Retinal pigment epithelial cell (primary cell): Measurements from ENCODE around the gene BANP.

Experiments
- DNase-seq: peaks from one replicate; pipeline ENCODE4 v3.0.0-alpha.2; 2010; ENCODE audit warnings: low read depth
- H3K4me3 ChIP-seq: 2 replicates; pipeline ENCODE4 v1.5.1; 2011; ENCODE audit warnings: mild to moderate bottlenecking, low read length, control low read depth, moderate library complexity
- CTCF ChIP-seq: conservative IDR thresholded peaks from 2 replicates; pipeline ENCODE4 v1.5.1; 2011; ENCODE audit warnings: low read depth, low read length, control low read depth, inconsistent platforms

Gene BANP

DNA sequence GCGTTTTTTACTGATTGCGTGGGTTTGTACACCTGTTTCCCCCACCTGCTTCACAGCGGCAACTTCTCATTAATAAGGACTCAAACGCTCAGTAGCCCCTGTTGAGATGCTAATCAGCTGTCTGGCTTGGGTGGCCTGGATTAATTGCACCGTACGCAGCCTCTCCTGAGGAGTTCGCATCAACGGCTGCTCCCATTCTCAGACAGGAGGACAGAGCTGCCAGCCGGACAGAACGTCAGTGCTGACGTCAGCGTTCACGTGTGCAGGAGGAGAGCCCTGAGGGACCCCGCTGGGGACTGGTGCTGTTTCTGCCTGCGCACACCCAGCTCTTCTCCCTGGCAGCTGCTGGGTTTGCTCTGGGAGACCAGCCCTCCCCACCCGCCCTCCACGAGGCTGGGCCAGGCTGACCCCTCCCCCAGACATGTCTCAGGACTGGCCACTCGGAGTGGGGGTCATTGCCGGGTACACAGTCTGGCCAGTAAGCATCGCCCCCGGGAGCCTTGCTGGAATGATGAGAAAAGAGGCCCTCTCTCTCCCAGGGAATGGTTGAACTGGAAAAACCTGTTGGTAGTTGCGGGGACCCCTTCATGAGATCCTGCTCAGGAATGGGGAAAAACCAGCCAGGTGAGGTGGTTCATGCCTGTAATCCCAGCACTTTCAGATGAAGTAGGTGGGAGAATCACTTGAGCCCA, 5.7 kb upstream of the BANP start:
- H3K4me3 ChIP-seq: peak overlapping the region; percentile 46
- DNase-seq: peak; percentile 93
- TF ChIP-seq CTCF: no peak

DNA sequence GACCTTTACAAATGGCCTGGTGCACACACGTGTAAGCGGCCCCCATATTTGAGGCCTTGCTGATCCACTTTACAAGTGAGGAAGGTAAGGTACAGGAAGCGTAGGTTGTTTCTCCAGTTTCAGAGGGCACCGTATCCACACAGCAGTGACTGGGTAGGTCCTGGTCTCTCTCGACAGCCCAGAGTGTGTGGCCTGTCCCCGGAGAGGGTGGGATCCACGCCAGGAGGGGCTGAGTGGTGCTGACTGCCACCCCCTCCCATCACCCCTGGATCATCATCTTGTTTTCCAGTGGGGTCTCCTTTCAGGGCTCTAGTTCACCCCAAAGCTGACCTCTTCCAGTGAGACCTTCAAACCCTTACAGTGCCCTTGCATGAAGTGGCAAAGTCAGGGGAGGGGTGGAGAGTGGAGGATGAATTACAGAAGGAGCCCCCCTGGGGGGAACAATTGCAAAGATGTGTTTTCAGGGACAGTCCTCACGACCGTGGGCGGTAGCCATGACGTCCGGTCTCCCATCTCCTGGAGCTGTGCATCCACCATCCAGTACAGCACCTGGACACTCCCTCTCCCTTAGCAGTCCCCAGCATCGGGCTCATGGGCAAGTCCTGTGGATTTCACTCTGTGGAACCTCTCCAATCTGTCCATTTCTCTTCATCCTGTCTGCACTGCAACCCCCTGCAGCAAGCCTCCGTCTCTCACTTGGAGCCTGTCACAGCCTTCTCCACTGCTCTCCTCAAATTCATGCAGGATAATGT, 4.5 kb upstream of the BANP start:
- DNase-seq: no peak
- no peak for TF ChIP-seq CTCF
- no peak overlapping the region for H3K4me3 ChIP-seq

GRCh38 chr16:87947356-87948118, 3.7 kb upstream of the BANP start:
- H3K4me3 ChIP-seq: no peak overlapping the region
- no peak for TF ChIP-seq CTCF
- DNase-seq: no peak

GRCh38 chr16:87948119-87948545, 3.1 kb upstream of the BANP start:
- TF ChIP-seq CTCF: no peak
- H3K4me3 ChIP-seq: no peak overlapping the region
- no peak for DNase-seq

- DNase-seq: no peak
- no peak overlapping the region for H3K4me3 ChIP-seq
- no peak for TF ChIP-seq CTCF
Measured at GRCh38 chr16:87948735-87949070, 2.5 kb upstream of the BANP start.

DNA sequence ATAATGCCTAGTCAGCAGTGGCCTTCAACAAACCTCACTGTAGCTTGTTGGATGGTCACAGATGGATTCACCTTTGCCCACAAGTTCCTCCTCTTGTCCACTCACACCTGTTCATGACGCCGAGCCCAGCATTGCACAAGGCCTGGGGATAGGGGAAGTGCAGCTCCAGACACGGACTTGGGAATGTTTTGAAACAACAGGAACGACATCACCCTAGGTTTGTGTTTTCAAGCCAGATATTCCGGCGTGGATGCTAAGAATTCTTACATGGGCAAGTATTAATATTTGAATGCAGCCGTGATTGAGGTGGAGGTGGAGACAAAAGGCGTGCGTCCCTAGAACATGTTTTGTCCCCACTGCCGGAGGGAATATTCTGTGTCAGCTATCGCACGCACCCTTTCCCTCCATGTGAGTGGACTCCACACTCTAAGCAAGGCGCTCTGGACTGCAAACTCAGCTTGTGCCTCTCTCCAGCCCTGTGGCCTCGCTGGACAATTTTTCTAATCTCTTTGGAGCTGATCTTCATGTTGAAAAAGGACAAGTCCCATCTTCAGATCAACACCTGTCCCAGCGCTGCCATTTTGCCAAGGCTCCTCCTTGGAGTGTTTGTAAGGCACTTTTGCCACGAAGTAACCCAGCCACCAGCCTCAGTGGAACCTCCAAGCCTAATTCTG, 2.0 kb upstream of the BANP start:
- no peak overlapping the region for H3K4me3 ChIP-seq
- no peak for TF ChIP-seq CTCF
- no peak for DNase-seq
